Large intestine (tissue), 3 donors: ENCODE results near the gene SMARCAL1. TPM values are rescaled to one million over a fixed set of nuclear protein-coding genes. Genes with fewer than 3 reads are reported as not detected.

ENCODE experiments used
- DNase-seq, 2 donors: peaks; one replicate each; pipeline versions ENCODE4 v3.0.0 to v3.0.0-alpha.2; 2013
- H3K27ac ChIP-seq: one replicate; pipeline ENCODE4 v1.5.1; 2013; ENCODE audit warnings: low read length
- H3K27me3 ChIP-seq: 2 replicates; pipeline ENCODE4 v1.6.1; 2013; ENCODE audit warnings: low read length; ENCODE audit not compliant: control insufficient read depth, insufficient read depth
- H3K36me3 ChIP-seq: 2 replicates; pipeline ENCODE4 v1.6.1; 2013; ENCODE audit warnings: low read length; ENCODE audit not compliant: control insufficient read depth, insufficient read depth
- H3K4me1 ChIP-seq: one replicate; pipeline ENCODE4 v1.6.1; 2013; ENCODE audit warnings: low read length; ENCODE audit not compliant: control insufficient read depth, insufficient read depth
- H3K4me3 ChIP-seq: one replicate; pipeline ENCODE4 v1.5.1; 2013; ENCODE audit warnings: low read length
- H3K9me3 ChIP-seq: one replicate; pipeline ENCODE4 v1.6.1; 2013; ENCODE audit warnings: mild to moderate bottlenecking, low read depth, low read length, moderate library complexity; ENCODE audit not compliant: control insufficient read depth
- WGBS: methylation state at CpG from one replicate; pipeline ENCODE4 v1.1.5; 2013; ENCODE audit warnings: low lambda C conversion rate; ENCODE audit not compliant: insufficient coverage; 5-methylcytosine and 5-hydroxymethylcytosine counted together
- polyA plus RNA-seq: library from polyadenylated mRNA; unstranded; fragments of 120-200 nt; gene quantifications from one replicate; pipeline ENCODE4 v1.2.1, GENCODE V29; 2013

SMARCAL1 gene
- polyA plus RNA-seq, 1 donor = 14.7 TPM

GRCh38 chr2:216413882-216414281, 1.6 kb downstream of the SMARCAL1 start:
- Histone ChIP-seq H3K27ac (no peak overlapping the region), H3K36me3 (peaks cover 23% of the 10 kb centered on the region), H3K4me3 (no peak overlapping the region), H3K4me1 (no peaks in the 10 kb centered on the region), H3K27me3 (no peaks in the 10 kb centered on the region), H3K9me3 (no peaks in the 10 kb centered on the region)
- DNase-seq = no peak
- WGBS = no CpG with 5 or more reads among the region's 5 CpGs

DNA sequence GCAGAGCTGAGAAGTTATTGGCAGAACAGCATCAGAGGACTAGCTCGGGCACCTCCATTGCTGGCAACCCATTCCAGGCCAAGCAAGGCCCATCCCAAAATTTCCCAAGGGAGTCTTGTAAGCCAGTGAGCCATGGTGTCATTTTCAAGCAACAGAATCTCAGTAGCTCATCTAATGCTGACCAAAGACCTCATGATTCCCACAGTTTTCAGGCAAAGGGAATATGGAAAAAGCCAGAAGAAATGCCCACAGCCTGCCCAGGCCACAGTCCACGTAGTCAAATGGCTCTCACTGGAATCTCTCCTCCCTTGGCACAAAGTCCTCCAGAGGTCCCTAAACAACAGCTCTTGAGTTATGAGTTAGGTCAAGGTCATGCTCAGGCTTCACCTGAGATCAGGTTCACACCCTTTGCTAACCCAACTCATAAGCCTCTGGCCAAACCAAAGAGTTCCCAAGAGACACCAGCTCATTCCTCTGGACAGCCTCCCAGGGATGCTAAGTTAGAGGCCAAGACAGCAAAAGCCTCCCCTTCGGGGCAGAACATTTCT, 2.6 kb downstream of the SMARCAL1 start:
- H3K4me1 ChIP-seq = no peaks in the 10 kb centered on the region
- WGBS = no CpG with 5 or more reads among the region's 3 CpGs
- no peaks in the 10 kb centered on the region for H3K27me3 ChIP-seq
- peaks cover 26% of the 10 kb centered on the region for H3K36me3 ChIP-seq
- H3K9me3 ChIP-seq = no peaks in the 10 kb centered on the region
- no peak overlapping the region for H3K27ac ChIP-seq
- no peak for DNase-seq
- H3K4me3 ChIP-seq = no peak overlapping the region

DNA sequence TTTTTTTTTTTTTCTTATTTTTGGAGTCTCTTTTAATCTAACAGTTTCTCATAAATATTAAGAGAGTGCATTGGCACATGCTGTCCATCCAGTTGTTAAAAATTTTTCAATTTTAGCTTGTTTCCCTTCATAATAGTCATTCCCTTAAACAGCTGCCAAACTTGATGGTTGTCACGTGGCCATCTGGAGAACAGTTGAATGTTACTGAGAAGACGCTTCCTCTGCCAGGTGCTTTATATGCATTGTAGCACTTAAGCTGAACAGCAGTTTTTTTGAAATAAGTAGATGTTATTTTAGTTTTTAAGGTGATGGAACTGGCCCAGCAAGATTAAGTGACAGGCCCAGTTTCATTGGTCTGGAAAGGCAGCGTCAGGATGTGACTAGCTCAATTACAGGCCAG, 3.3 kb downstream of the SMARCAL1 start:
- no peaks in the 10 kb centered on the region for H3K27me3 ChIP-seq
- no peak for DNase-seq
- no peaks in the 10 kb centered on the region for H3K9me3 ChIP-seq
- WGBS = no CpG with 5 or more reads among the region's 3 CpGs
- no peaks in the 10 kb centered on the region for H3K4me1 ChIP-seq
- no peak overlapping the region for H3K27ac ChIP-seq
- peaks cover 31% of the 10 kb centered on the region for H3K36me3 ChIP-seq
- no peak overlapping the region for H3K4me3 ChIP-seq

- no peaks in the 10 kb centered on the region for H3K27me3 ChIP-seq
- no peak overlapping the region for H3K27ac ChIP-seq
- H3K9me3 ChIP-seq = no peaks in the 10 kb centered on the region
- DNase-seq = no peak
- peaks cover 40% of the 10 kb centered on the region for H3K36me3 ChIP-seq
- H3K4me1 ChIP-seq = no peaks in the 10 kb centered on the region
- WGBS = 70% methylated on average over 1 of the region's 6 CpGs
- no peak overlapping the region for H3K4me3 ChIP-seq
These were observed 4.5 kb downstream of the SMARCAL1 start for GRCh38 chr2:216416571-216417307.

DNA sequence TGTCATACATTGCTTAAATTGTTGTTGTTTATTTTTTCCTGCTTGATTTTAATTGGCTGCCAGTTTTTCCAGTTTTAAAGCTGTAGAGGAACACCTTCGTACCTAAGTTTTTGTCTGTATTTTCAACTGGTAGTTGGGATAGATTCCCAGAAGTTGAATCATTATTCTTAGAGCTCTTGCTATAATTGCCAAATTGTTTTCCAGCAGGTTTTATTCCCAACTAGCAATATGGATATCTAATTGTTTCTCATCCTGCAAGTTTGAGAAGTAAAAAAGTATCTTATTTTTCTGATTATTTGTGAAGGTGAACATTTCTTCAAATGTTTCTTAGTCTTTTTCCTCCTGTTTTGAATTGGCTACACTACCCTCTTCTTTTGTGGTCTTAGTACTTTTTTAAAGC, 6.7 kb downstream of the SMARCAL1 start:
- WGBS = no CpG with 5 or more reads among the region's 1 CpG
- no peak overlapping the region for H3K27ac ChIP-seq
- H3K9me3 ChIP-seq = no peaks in the 10 kb centered on the region
- H3K36me3 ChIP-seq = peaks cover 63% of the 10 kb centered on the region
- DNase-seq = no peak
- H3K27me3 ChIP-seq = no peaks in the 10 kb centered on the region
- no peaks in the 10 kb centered on the region for H3K4me1 ChIP-seq
- no peak overlapping the region for H3K4me3 ChIP-seq

DNA sequence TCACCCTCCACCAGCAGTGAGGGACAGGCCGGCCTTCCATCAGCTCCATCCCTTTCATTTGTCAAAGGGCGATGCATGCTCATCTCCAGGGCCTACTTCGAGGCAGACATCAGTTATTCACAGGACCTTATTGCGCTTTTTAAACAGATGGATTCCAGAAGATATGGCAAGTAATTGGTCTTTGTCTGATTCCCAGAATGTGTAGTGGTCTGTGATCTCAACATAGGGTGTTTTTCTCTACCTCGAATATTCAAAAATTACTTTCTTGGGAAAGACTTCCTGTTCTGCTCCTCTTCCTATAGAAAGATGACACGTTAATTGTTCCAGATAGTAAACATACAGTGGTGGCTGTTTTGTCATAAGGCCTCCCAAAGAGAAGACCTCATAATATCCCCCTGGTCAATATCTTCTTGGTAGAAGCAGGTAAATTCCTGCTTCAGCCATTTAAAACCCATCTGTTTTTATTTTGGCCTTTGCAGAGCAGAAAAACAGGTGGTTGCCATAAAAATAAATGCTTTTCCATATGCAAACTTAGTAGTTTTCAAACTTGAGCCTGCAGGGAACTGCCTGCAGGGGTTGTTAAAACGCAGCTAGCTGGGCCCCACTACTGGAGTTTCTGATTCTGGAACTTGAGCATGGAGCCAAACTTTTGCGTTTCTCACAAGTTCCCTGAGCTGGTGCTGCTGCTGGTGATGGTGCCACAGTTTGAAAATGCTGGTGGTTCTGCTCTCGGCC, 8.2 kb downstream of the SMARCAL1 start:
- Histone ChIP-seq H3K9me3 (peaks cover 6% of the 10 kb centered on the region), H3K27me3 (no peaks in the 10 kb centered on the region), H3K4me1 (no peaks in the 10 kb centered on the region), H3K36me3 (peaks cover 69% of the 10 kb centered on the region), H3K4me3 (no peak overlapping the region), H3K27ac (no peak overlapping the region)
- DNase-seq = no peak
- WGBS = 100% methylated on average over 2 of the region's 9 CpGs

- no CpG with 5 or more reads among the region's 2 CpGs for WGBS
- Histone ChIP-seq H3K9me3 (peaks cover 6% of the 10 kb centered on the region), H3K4me1 (no peaks in the 10 kb centered on the region), H3K27me3 (no peaks in the 10 kb centered on the region), H3K27ac (no peak overlapping the region), H3K4me3 (no peak overlapping the region), H3K36me3 (peaks cover 68% of the 10 kb centered on the region)
- DNase-seq = no peak
These were observed 10.8 kb downstream of the SMARCAL1 start for GRCh38 chr2:216423071-216423470.

DNA sequence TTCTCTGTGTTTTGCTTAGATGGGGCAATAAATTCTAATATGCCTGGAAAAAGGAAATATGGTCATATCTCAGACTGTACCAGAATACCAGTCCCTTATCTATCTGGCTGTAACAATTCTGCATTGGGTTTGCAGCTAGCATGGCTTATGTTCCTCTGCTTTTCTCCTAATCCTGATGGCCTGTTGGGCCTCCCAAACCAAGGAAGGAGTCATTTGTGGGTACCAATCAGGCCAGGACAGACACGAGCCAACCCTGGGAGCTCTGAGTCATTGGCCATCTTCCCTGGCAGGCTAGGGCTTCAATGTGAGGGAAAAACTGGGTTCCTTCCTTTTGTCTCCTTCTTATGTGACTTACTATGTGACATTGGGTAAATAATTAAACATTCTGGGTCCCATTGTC, 12.0 kb downstream of the SMARCAL1 start:
- H3K4me3 ChIP-seq = no peak overlapping the region
- no peak overlapping the region for H3K27ac ChIP-seq
- no peaks in the 10 kb centered on the region for H3K4me1 ChIP-seq
- H3K36me3 ChIP-seq = peaks cover 79% of the 10 kb centered on the region
- peaks cover 6% of the 10 kb centered on the region for H3K9me3 ChIP-seq
- no CpG with 5 or more reads among the region's 1 CpG for WGBS
- DNase-seq = no peak
- no peaks in the 10 kb centered on the region for H3K27me3 ChIP-seq

DNA sequence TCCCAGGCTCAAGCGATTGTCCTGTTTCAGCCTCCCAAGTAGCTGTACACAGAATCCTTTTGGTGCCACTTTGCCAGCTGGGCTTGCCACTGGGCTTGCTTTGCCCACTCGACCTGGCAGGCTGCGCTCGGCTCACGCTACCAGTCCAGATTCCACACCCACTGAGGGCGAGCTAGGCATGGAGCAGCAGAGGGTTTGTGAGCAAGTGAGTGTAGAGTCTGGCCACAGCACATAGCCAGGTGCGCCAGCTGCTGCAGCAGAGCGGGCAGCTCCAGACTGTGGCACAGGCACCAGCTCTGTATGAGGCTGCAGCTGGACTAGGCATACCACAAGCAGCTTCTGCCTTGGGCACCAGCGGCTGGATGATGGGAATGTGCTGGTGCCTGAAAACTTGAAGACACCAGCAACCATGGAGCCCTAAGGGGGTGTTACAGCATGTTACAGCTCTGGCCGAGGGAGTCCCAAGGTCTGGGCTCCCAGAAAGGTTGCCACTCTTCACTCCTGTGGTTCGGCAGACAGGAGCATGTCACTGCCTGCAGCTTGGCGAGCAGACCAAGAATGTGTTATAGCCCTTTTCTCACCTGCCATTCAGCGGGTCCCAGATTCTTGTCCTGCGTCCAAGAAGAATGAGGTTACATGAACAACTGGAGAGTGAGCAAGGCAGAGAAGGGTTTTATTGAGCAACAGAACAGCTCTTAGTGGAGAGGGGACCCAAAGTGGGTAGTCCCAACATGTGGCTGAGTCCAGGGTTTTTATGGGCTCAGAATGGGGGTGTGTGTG, 12.9 kb downstream of the SMARCAL1 start:
- H3K9me3 ChIP-seq = peaks cover 6% of the 10 kb centered on the region
- no peak for DNase-seq
- 100% methylated on average over 1 of the region's 14 CpGs for WGBS

DNA sequence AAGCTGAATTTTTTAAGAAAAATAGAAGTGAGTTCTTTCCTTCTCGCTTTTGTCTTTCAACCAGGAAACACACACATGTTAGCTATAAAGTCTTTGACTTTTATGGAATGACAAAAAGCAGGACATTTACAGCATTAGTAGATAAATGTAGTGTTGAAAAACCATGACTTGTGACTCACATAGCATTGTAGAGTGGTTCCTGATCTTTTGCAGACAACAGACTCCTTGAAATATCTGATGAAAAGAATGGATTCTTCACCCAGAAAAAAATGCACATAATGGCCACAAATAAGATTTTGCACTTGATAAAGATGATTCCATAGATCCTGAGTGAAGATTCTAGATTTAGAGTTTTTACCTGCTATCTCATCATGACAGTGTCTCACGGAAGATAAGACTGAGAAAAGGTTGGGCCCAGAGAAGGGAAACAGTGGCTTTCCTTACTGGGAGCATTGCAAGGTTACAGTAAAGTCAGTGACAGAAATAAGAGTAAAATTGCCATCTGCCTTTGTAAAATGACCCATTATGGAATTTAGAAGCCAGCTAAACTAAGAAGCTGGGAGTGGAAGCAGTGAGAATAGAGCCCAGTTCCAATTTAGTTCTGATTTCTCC, 14.0 kb downstream of the SMARCAL1 start:
- H3K27me3 ChIP-seq = no peaks in the 10 kb centered on the region

More for the DNA sequence above, 12.9 kb downstream of the SMARCAL1 start:
- Histone ChIP-seq H3K4me3 (no peak overlapping the region), H3K27me3 (no peaks in the 10 kb centered on the region), H3K27ac (no peak overlapping the region), H3K36me3 (peaks cover 83% of the 10 kb centered on the region), H3K4me1 (no peaks in the 10 kb centered on the region)

More for the DNA sequence above, 14.0 kb downstream of the SMARCAL1 start:
- H3K27ac ChIP-seq = no peak overlapping the region
- H3K9me3 ChIP-seq = peaks cover 6% of the 10 kb centered on the region
- no peak overlapping the region for H3K4me3 ChIP-seq
- peaks cover 86% of the 10 kb centered on the region for H3K36me3 ChIP-seq
- WGBS = 100% methylated on average over 2 of the region's 2 CpGs
- no peak for DNase-seq
- H3K4me1 ChIP-seq = no peaks in the 10 kb centered on the region
